ENCODE measurements around the gene LDLRAD4. TPM values are rescaled to one million over a fixed set of nuclear protein-coding genes. Genes with fewer than 3 reads are reported as not detected.

LDLRAD4 gene
- total and polyA plus RNA-seq, 2 donors (not counting 1 experiment from before 2014, with no cell fraction given) = 13.9 to 35.7 TPM

DNA sequence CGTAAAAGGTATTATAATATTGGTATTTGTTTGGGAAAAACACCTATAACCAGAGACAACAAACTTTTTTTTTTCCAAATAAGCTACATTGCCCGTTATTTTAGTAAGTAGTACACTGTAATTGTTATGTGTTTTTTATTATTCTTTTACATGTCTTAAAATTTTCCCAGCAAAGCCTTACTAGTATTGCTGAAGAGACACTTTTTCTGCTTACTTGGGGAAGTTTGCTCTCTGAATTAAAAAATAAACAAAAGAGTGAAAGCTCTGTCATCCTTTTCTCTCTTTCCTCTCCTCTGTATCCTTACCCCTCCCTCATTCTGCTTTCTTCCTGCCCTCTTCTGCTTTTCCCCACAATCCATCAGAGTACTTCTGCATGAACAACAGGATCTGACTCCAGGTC is 25.6 kb upstream of the LDLRAD4 start:
- H3K9me3 ChIP-seq (ENCODE audit: control extremely low read depth in 1 of 3, control insufficient read depth in 2 of 3, insufficient read depth in 1 of 3, low read length in 2 of 3) = peaks cover 0 to under 1% (median 0%) of the 10 kb centered on the region in 3 donors
- no CpG with 5 or more reads among the region's 2 CpGs for WGBS (ENCODE audit: insufficient coverage)
- H3K27me3 ChIP-seq (replicated peaks in 1 of 4; ENCODE audit: control extremely low read depth in 1 of 4, control insufficient read depth in 3 of 4, insufficient read depth in 4 of 4, low read length in 3 of 4) = peaks cover 0 to 3% (median 0%) of the 10 kb centered on the region in 4 experiments
- no peak overlapping the region for H3K4me2 ChIP-seq (replicated peaks; ENCODE audit: low read depth, low read length, poor library complexity, severe bottlenecking)
- DNase-seq = no peak
- intact Hi-C loops (cut with micrococcal nuclease) = no loop called here
- Mint-ChIP-seq H3K4me3 (no peak overlapping the region), H3K4me1 (no peaks in the 10 kb centered on the region), H3K27me3 (peaks cover 9% of the 10 kb centered on the region), H3K9me3 (ENCODE audit: insufficient read depth) (no peaks in the 10 kb centered on the region), H3K27ac (no peak overlapping the region)
- H3K4me3 ChIP-seq (ENCODE audit: control extremely low read depth in 1 of 5, extremely low read depth in 1 of 5, insufficient read depth in 1 of 5, low read depth in 2 of 5, low read length in 4 of 5) = no peak overlapping the region
- no peak overlapping the region for H3K9ac ChIP-seq (ENCODE audit: low read length)
- no peaks in the 10 kb centered on the region for H3K4me1 ChIP-seq (ENCODE audit: control insufficient read depth in 2 of 2, insufficient read depth in 2 of 2, low read length in 2 of 2)
- POLR2A ChIA-PET = no interaction called here
- TF ChIP-seq EZH2 (IDR thresholded peaks at IDR 0.05; ENCODE audit: borderline replicate concordance, insufficient read depth, low read depth, low read length, poor library complexity, severe bottlenecking) (no peak), CTCF (IDR thresholded peaks at IDR 0.05) (no peak)
- CTCF ChIA-PET = no interaction called here
- H4K20me1 ChIP-seq (ENCODE audit: control insufficient read depth, insufficient read depth, low read length, poor library complexity, severe bottlenecking) = no peaks in the 10 kb centered on the region
- H3K27ac ChIP-seq (ENCODE audit: low read length in 2 of 2) = no peak overlapping the region
- no peaks in the 10 kb centered on the region for H3K36me3 ChIP-seq (replicated peaks in 1 of 2; ENCODE audit: control extremely low read depth in 1 of 2, control insufficient read depth in 1 of 2, extremely low read depth in 1 of 2, insufficient read depth in 2 of 2, low read length in 1 of 2)
- H2AFZ ChIP-seq (ENCODE audit: insufficient read depth, low read depth, low read length, poor library complexity, severe bottlenecking) = no peak overlapping the region
- H3K79me2 ChIP-seq (ENCODE audit: control insufficient read depth, insufficient read depth, low read length) = no peaks in the 10 kb centered on the region
- no peak for ATAC-seq (ENCODE audit: low read depth)

DNA sequence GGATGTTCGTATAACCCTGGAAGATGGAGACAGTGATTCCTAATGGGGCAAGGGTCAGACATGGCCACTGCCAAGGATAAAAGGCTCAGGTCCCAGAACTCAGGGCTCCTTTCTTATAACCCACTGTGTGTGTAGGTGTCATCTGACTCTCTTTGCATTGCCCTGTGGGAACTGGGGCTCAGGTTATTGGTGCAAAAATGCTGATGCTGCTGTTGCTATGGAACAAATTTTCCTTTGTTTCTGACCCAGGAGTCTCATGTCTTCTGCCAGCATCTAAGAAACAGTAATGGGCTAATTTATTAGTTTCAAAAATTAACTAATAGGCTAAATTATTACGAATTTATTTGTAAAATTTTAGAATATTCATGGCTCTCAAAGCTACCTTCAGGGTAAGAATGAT is 24.3 kb upstream of the LDLRAD4 start:
- POLR2A ChIA-PET = no interaction called here
- H3K27me3 Mint-ChIP-seq = peaks cover 11% of the 10 kb centered on the region
- Histone ChIP-seq H3K4me1 (ENCODE audit: control insufficient read depth in 2 of 2, insufficient read depth in 2 of 2, low read length in 2 of 2) (no peaks in the 10 kb centered on the region), H2AFZ (ENCODE audit: insufficient read depth, low read depth, low read length, poor library complexity, severe bottlenecking) (no peak overlapping the region), H3K4me3 (ENCODE audit: control extremely low read depth in 1 of 5, extremely low read depth in 1 of 5, insufficient read depth in 1 of 5, low read depth in 2 of 5, low read length in 4 of 5) (no peak overlapping the region), H4K20me1 (ENCODE audit: control insufficient read depth, insufficient read depth, low read length, poor library complexity, severe bottlenecking) (no peaks in the 10 kb centered on the region), H3K4me2 (replicated peaks; ENCODE audit: low read depth, low read length, poor library complexity, severe bottlenecking) (no peak overlapping the region), H3K27ac (ENCODE audit: low read length in 2 of 2) (no peak overlapping the region), H3K27me3 (replicated peaks in 1 of 4; ENCODE audit: control extremely low read depth in 1 of 4, control insufficient read depth in 3 of 4, insufficient read depth in 4 of 4, low read length in 3 of 4) (peaks cover 0 to 3% (median 0%) of the 10 kb centered on the region in 4 experiments), H3K9me3 (ENCODE audit: control extremely low read depth in 1 of 3, control insufficient read depth in 2 of 3, insufficient read depth in 1 of 3, low read length in 2 of 3) (peaks cover 2 to 9% (median 6%) of the 10 kb centered on the region in 3 donors), H3K36me3 (replicated peaks in 1 of 2; ENCODE audit: control extremely low read depth in 1 of 2, control insufficient read depth in 1 of 2, extremely low read depth in 1 of 2, insufficient read depth in 2 of 2, low read length in 1 of 2) (no peaks in the 10 kb centered on the region), H3K9ac (ENCODE audit: low read length) (no peak overlapping the region), H3K79me2 (ENCODE audit: control insufficient read depth, insufficient read depth, low read length) (no peaks in the 10 kb centered on the region)
- H3K27ac Mint-ChIP-seq = no peak overlapping the region
- H3K4me3 Mint-ChIP-seq = no peak overlapping the region
- CTCF ChIA-PET = no interaction called here
- H3K9me3 Mint-ChIP-seq (ENCODE audit: insufficient read depth) = peaks cover 1% of the 10 kb centered on the region
- intact Hi-C loops (cut with micrococcal nuclease) = no loop called here
- TF ChIP-seq CTCF (IDR thresholded peaks at IDR 0.05) (no peak), EZH2 (IDR thresholded peaks at IDR 0.05; ENCODE audit: borderline replicate concordance, insufficient read depth, low read depth, low read length, poor library complexity, severe bottlenecking) (no peak)
- 100% methylated on average over 1 of the region's 2 CpGs for WGBS (ENCODE audit: insufficient coverage)
- ATAC-seq (ENCODE audit: low read depth) (no peak), DNase-seq (no peak)
- H3K4me1 Mint-ChIP-seq = no peaks in the 10 kb centered on the region
